22Rv1 (cell line): ENCODE data around the gene PDZD7.

Source experiments
- ZFX ChIP-seq: fragments of 450-650 bp; IDR thresholded peaks from 2 replicates; pipeline ENCODE4 v1.6.1; 2017; ENCODE audit warnings: antibody characterized with exemption, borderline replicate concordance
- TF ChIP-seq, protein P1 (sequence below): fragments of 450-650 bp; IDR thresholded peaks from 2 replicates; pipeline ENCODE4 v1.5.1; 2017; ENCODE audit warnings: mild to moderate bottlenecking

DNA sequence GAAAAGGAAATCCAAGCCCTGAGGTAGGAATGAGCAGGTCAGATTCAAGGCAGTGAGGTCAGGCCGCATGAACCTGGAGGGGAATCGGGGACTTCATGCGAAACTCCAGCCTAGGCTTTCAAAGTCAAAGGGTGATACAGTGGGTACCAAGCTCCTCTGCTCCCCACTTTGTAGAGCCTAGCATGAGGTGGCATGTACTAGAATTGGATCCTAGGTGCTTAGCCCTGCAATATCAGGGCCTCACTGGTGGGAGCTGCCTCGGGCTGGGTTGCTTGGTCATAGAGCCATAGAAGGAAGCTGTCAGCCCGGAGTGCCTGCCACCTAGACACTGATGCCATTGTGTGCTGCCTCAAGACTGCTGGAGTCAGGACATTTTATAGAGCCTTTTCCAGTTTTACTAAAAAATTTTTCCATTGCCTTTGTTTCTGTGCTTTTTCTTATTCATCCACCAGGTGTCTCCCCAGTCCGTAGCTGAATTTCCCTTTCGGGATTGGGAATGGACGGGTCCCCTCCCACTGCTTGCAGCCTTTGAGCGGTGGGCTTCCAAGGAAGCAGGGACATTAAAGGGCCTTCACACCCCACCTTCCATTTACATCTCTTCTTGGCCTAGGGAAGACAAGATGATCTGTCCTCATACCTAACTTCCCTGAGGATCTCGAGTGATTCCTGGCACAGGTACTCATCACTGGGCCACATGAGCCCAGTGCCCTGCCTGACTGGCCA, 36.8 kb downstream of the PDZD7 start:
- TF ChIP-seq, protein P1, sequence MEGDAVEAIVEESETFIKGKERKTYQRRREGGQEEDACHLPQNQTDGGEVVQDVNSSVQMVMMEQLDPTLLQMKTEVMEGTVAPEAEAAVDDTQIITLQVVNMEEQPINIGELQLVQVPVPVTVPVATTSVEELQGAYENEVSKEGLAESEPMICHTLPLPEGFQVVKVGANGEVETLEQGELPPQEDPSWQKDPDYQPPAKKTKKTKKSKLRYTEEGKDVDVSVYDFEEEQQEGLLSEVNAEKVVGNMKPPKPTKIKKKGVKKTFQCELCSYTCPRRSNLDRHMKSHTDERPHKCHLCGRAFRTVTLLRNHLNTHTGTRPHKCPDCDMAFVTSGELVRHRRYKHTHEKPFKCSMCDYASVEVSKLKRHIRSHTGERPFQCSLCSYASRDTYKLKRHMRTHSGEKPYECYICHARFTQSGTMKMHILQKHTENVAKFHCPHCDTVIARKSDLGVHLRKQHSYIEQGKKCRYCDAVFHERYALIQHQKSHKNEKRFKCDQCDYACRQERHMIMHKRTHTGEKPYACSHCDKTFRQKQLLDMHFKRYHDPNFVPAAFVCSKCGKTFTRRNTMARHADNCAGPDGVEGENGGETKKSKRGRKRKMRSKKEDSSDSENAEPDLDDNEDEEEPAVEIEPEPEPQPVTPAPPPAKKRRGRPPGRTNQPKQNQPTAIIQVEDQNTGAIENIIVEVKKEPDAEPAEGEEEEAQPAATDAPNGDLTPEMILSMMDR = peak; percentile 73
- no peak for TF ChIP-seq ZFX
